GM21423 (cell line): ENCODE data around the gene UBALD2.
"Not testable (repeated sequence)": the region's sequence is repeated elsewhere in the genome, so short reads cannot be mapped to it uniquely, and the experiment has no call there.

Experiments
- ATAC-seq: cut with Tn5 transposase; IDR thresholded peaks from one replicate; pipeline ENCODE4 v1.9.1; 2021; ENCODE audit warnings: mild to moderate bottlenecking, moderate library complexity; ENCODE audit not compliant: unreplicated experiment

Gene UBALD2

DNA sequence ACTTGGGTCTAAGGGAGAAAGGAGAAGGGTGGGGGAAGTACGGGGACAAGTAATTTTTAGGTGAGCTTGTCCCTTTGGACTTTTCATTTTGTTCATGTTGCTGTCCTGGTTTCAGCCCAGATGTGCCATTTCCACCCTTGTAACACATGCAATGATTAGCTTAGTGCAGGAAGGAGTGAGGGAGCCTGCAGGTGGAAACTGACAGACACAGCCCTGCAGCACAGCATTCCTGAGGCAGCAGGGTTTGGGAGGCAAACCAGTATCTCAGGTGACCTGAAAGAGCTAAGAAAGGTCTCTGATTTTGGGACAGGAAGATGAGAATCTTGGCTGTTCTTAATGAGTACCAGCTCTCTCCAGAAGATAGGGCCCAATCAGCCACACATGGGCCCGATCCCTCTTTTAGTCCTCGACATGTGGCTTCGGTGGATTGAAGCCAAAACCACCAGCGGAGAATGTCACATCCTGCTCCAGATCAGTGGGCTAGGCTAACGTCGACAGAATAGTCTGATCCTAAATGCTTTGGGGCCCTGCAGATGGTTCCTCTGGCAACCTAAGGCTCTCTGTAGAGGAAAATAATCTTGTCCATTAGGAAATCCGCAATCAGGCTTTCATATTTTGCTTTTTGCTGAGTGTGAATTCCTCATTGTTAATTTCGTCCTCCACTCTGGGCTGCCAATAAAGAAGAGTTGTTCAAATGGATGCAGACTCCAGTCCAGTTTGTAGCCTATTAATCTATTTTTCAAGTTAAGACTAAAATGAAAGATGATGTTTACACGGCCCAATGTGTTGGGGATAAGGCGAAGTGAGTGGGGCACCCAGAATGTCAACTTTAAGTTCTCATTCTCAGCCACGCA is 21.1 kb upstream of the UBALD2 start:
- no peak for ATAC-seq

GRCh38 chr17:76244721-76245120 is 20.4 kb upstream of the UBALD2 start:
- not testable (repeated sequence) for ATAC-seq

GRCh38 chr17:76246080-76247066 is 18.8 kb upstream of the UBALD2 start:
- peak; percentile 94 for ATAC-seq

DNA sequence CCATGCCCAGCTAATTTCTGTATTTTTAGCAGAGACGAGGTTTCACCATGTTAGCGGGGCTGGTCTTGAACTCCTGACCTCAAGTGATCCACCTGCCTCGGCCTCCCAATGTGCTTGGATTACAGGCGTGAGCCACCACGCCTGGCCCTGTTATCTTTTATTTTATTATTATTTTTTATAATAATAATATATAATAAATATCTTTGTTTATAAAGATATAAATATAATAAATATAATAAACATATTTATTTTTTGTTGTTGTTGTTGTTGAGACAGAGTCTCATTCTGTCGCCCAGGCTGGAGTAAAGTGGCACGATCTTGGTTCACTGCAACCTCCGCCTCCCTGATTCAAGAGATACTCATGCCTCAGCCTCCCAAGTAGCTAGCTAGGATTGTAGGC is 17.8 kb upstream of the UBALD2 start:
- no peak for ATAC-seq

GRCh38 chr17:76248013-76248782 is 16.9 kb upstream of the UBALD2 start:
- no peak for ATAC-seq

GRCh38 chr17:76250141-76250540 is 15.0 kb upstream of the UBALD2 start:
- no peak for ATAC-seq

- no peak for ATAC-seq
These were observed 13.6 kb upstream of the UBALD2 start for GRCh38 chr17:76251478-76252039.

- ATAC-seq = peak; percentile 77
These were observed 12.9 kb upstream of the UBALD2 start for GRCh38 chr17:76252040-76252954.

DNA sequence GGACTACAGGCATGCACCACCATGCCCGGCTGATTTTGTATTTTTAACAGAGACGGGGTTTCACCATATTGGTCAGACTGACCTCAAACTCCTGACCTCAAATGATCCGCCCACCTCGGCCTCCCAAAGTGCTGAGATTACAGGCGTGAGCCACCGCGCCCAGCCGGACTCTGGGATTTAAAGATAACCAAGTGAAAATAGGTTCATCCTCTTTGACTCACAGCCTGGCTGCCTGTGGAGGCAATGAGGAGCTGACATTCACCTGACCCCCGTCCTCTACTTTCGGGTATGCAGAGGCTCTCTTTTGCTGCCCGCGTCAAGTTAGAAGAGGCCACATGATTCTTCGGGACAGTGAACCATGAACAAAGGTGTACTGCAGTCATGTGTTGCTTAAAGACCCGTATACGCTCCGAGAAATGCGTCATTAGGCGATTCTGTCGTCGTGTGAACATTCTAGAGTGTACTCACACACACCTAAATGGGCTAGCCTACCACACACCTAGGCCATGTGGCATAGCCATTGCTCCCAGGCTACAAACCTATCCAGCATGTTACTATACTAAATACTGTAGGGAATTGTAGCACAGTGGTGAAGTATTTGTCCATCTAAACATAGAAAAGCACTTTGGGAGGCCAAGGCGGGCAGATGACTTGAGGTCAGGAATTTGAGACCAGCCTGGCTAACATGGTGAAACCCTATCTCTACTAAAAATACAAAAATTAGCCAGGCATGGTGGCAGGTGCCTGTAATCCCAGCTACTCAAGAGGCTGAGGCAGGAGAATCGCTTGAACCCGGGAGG is 12.0 kb upstream of the UBALD2 start:
- not testable (repeated sequence) for ATAC-seq

- ATAC-seq = no peak
These were observed 11.3 kb upstream of the UBALD2 start for GRCh38 chr17:76253841-76254240.

DNA sequence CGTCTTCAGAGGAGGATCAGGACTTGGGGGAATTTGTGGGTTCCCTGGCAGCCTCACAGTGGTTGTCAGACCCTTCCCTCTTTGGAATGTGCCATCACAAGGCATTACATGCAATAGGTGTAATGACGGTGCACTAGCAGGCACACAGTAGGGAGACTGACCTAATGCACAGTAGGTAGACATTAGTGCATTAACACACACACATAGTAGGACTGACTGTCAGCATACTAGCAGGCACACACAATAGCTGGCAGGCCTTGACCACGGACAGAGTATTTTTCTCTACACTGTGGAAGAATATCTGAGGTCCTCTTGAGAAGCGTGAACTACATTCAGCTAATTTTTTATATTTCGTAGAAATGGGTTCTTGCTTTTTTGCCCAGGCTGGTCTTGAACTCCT is 10.9 kb upstream of the UBALD2 start:
- ATAC-seq = no peak

DNA sequence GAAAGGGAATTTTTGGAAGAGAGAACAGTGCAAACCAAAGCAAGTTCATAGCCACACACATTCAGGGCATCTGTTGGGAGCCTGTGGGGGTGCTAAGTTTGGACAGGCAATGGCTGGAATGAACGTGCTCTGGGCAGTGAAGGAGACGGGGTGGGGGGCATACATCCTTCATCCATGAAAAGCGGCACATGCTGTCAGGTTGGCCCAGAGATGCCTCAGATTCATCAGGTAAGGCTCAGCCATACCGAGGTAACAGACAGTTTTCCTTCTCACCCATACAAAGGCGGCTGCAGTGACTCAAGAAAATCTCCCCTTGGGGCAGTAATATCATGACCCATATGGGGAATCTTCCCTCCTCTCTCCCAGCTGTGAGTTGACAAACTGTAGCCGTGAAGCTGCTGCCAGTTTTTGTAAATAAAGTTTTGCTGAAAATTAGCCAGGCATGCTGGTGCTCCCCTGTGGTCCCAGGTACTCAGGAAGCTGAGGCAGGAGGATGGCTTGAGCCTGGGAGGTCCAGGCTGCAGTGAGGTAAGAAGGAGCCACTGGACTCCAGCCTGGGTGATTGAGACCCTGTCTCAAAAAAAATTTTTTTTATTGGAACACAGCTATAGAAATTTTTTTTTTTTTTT is 9.2 kb upstream of the UBALD2 start:
- no peak for ATAC-seq

DNA sequence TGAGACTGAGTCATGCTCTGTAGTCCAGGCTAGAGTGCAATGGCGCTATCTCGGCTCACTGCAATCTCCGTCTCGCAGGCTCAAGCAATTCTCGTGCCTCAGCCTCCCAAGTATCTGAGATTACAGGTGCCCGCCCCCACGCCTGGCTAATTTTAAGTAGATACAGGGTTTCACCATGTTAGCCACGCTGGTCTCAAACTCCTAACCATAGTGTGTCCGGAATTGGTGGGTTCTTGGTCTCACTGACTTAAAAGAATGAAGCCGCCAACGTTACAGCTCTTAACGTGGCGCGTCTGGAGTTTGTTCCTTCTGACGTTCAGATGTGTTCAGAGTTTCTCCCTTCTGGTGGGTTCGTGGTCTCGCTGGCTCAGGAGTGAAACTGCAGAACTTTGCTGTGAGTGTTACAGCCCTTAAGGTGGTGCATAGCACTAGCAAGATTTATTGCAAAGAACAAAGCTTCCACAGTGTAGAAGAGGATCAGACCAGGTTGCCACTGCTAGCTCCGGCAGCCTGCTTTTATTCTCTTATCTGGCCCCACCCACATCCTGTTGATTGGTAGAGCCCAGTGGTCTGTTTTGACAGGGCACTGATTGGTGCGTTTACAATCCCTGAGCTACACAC is 8.6 kb upstream of the UBALD2 start:
- ATAC-seq = not testable (repeated sequence)

DNA sequence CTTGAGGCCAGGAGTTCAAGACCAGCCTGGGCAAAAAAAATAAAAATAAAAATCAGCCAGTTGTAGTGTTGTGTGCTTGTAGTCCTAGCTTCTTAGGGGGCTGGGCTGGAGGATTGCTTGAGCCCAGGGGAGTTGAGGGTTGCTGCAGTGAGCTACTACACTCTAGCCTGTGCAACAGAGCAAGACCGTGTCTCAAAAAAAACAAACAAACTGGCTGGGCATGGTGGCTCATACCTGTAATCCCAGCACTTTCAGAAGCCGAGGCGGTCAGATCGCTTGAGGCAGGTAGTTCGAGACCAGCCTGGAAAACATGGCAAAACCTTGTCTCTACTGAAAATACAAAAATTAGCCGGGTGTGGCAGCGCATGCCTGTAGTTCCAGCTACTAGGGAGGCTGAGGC is 4.9 kb upstream of the UBALD2 start:
- no peak for ATAC-seq

GRCh38 chr17:76260669-76261068 is 4.5 kb upstream of the UBALD2 start:
- no peak for ATAC-seq

GRCh38 chr17:76261421-76262215 is 3.5 kb upstream of the UBALD2 start:
- ATAC-seq = no peak

DNA sequence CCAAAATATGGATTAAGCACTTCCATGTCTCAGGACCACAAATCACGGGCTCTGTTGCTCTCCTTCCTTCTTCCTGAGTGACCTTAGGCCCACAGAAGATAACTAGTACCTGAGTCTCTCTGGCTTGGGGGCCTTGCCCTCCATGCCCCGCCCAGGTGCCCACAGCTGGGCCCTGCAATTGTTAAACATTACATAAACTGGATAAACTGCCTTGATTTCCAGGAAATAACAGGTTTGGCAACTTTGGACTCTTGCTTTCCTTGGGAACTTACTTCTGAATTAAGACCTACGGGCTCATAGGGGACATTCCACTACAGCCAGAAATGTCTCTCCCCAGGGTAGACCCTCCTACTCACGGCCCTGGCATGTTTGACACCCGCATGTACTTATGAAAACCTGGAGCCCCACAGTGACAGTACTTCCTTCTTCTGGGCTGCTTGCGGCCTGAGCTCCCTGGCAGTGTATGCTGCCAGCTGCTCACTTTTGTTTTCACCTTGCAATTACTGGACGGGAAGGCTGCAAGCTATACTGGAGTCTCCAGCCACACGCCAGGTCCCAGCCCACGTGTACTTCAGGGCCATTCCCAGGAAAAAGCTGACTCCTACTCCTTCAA is 2.3 kb upstream of the UBALD2 start:
- ATAC-seq = no peak
